GM18520 (cell line): ENCODE results near the gene SREBF2.

ENCODE experiments used
- ATAC-seq: cut with Tn5 transposase; IDR thresholded peaks from one replicate; pipeline ENCODE4 v1.9.1; 2021; ENCODE audit not compliant: unreplicated experiment

The SREBF2 gene

GRCh38 chr22:41919357-41920224 is 86.7 kb downstream of the SREBF2 start:
- ATAC-seq = peak; percentile 30

GRCh38 chr22:41920271-41920976 is 87.5 kb downstream of the SREBF2 start:
- peak; percentile 7 for ATAC-seq

GRCh38 chr22:41922328-41922727 is 89.4 kb downstream of the SREBF2 start:
- no peak for ATAC-seq

GRCh38 chr22:41922940-41923594 is 90.2 kb downstream of the SREBF2 start:
- ATAC-seq = no peak

- ATAC-seq = no peak
These were observed 90.8 kb downstream of the SREBF2 start for GRCh38 chr22:41923595-41924276.

- peak; percentile 39 for ATAC-seq
These were observed 93.0 kb downstream of the SREBF2 start for GRCh38 chr22:41925783-41926460.

GRCh38 chr22:41927813-41928212 is 94.9 kb downstream of the SREBF2 start:
- ATAC-seq = no peak

GRCh38 chr22:41928593-41929417 is 95.9 kb downstream of the SREBF2 start:
- ATAC-seq = no peak

GRCh38 chr22:41929418-41929810 is 96.5 kb downstream of the SREBF2 start:
- no peak for ATAC-seq

GRCh38 chr22:41931701-41932269 is 98.9 kb downstream of the SREBF2 start:
- ATAC-seq = no peak

GRCh38 chr22:41932353-41932752 is 99.4 kb downstream of the SREBF2 start:
- ATAC-seq = no peak

- no peak for ATAC-seq
These were observed 100.7 kb downstream of the SREBF2 start for GRCh38 chr22:41933411-41934177.

- no peak for ATAC-seq
These were observed 101.5 kb downstream of the SREBF2 start for GRCh38 chr22:41934284-41935014.

GRCh38 chr22:41935015-41935351 is 102.1 kb downstream of the SREBF2 start:
- no peak for ATAC-seq

GRCh38 chr22:41935509-41935908 is 102.6 kb downstream of the SREBF2 start:
- no peak for ATAC-seq

- no peak for ATAC-seq
These were observed 103.9 kb downstream of the SREBF2 start for GRCh38 chr22:41936894-41937169.

GRCh38 chr22:41939981-41940831 is 107.3 kb downstream of the SREBF2 start:
- ATAC-seq = peak; percentile 39
